HG03045 (cell line): ENCODE results near the gene DDX21.
"Not testable (repeated sequence)": the region's sequence is repeated elsewhere in the genome, so short reads cannot be mapped to it uniquely, and the experiment has no call there.

ENCODE experiments used
- ATAC-seq: cut with Tn5 transposase; IDR thresholded peaks from one replicate; pipeline ENCODE4 v1.9.1; 2021; ENCODE audit warnings: mild to moderate bottlenecking, moderate library complexity; ENCODE audit not compliant: unreplicated experiment

Gene DDX21

GRCh38 chr10:68955832-68956532, at the start of gene DDX21:
DDX21 (plus strand) TSS chr10:68956170; CDS start chr10:68956226, 56 bp downstream.
- peak; percentile 87 for ATAC-seq

- ATAC-seq = no peak
Measured at GRCh38 chr10:68924593-68924992, 31.4 kb upstream of the DDX21 start.

- no peak for ATAC-seq
Measured at GRCh38 chr10:68925489-68925888, 30.5 kb upstream of the DDX21 start.

- not testable (repeated sequence) for ATAC-seq
Measured at GRCh38 chr10:68929157-68929556, 26.8 kb upstream of the DDX21 start.

- ATAC-seq = not testable (repeated sequence)
Measured at GRCh38 chr10:68929888-68930287, 26.1 kb upstream of the DDX21 start.

GRCh38 chr10:68932860-68933259, 23.1 kb upstream of the DDX21 start:
- not testable (repeated sequence) for ATAC-seq

GRCh38 chr10:68934994-68935393, 21.0 kb upstream of the DDX21 start:
- ATAC-seq = no peak

GRCh38 chr10:68938117-68938516, 17.9 kb upstream of the DDX21 start:
- ATAC-seq = no peak

GRCh38 chr10:68938884-68939283, 17.1 kb upstream of the DDX21 start:
- ATAC-seq = no peak

- ATAC-seq = not testable (repeated sequence)
Measured at GRCh38 chr10:68940917-68941316, 15.1 kb upstream of the DDX21 start.

GRCh38 chr10:68950598-68950997, 5.4 kb upstream of the DDX21 start:
- no peak for ATAC-seq

- no peak for ATAC-seq
Measured at GRCh38 chr10:68954904-68955303, 1.1 kb upstream of the DDX21 start.

- ATAC-seq = peak; percentile 1
Measured at GRCh38 chr10:68955355-68955831, 577 bp upstream of the DDX21 start.

GRCh38 chr10:68957284-68957615, 1.3 kb downstream of the DDX21 start:
- no peak for ATAC-seq

- ATAC-seq = no peak
Measured at GRCh38 chr10:68957654-68958053, 1.7 kb downstream of the DDX21 start.

- ATAC-seq = no peak
Measured at GRCh38 chr10:68959695-68960527, 3.9 kb downstream of the DDX21 start.

GRCh38 chr10:68963151-68963550, 7.2 kb downstream of the DDX21 start:
- no peak for ATAC-seq

- no peak for ATAC-seq
Measured at GRCh38 chr10:68973975-68974374, 18.0 kb downstream of the DDX21 start.

- not testable (repeated sequence) for ATAC-seq
Measured at GRCh38 chr10:68975936-68976473, 20.0 kb downstream of the DDX21 start.

GRCh38 chr10:68979738-68980137, 23.8 kb downstream of the DDX21 start:
- not testable (repeated sequence) for ATAC-seq

GRCh38 chr10:68981074-68981473, 25.1 kb downstream of the DDX21 start:
- ATAC-seq = no peak

GRCh38 chr10:68982389-68982788, 26.4 kb downstream of the DDX21 start:
- no peak for ATAC-seq
